Mucosa of descending colon (tissue), 3 donors: ENCODE results near the gene INPP5A. TPM values are rescaled to one million over a fixed set of nuclear protein-coding genes. Genes with fewer than 3 reads are reported as not detected.

Experiments used
- ATAC-seq: fragments of 200-7000 bp; cut with Tn5 transposase; one replicate; pipeline ENCODE4 v1.9.1; 2020; ENCODE audit warnings: mild to moderate bottlenecking, moderate library complexity
- DNase-seq, 3 donors: peaks; one replicate each; pipeline ENCODE4 v3.0.0-alpha.2; 2020
- H3K36me3 ChIP-seq: fragments of 200-600 bp; one replicate; pipeline ENCODE4 v1.8.0; 2021; ENCODE audit warnings: low read depth, mild to moderate bottlenecking
- H3K4me1 ChIP-seq: fragments of 200-600 bp; one replicate; pipeline ENCODE4 v1.8.0; 2021; ENCODE audit warnings: low read depth, mild to moderate bottlenecking
- H3K4me3 ChIP-seq: fragments of 200-600 bp; one replicate; pipeline ENCODE4 v1.8.0; 2021; ENCODE audit warnings: mild to moderate bottlenecking
- H3K9me3 ChIP-seq: fragments of 200-600 bp; one replicate; pipeline ENCODE4 v1.8.0; 2021; ENCODE audit warnings: mild to moderate bottlenecking
- intact Hi-C, 2 donors: fragments of 100-400 bp; cut with DNase I in 1 of 2; cut with micrococcal nuclease in 1 of 2; formaldehyde crosslinking; loops; one replicate each; pipeline versions ENCODE4 v1.11.0 to v1.11.1; 2022; cut with DNase I, micrococcal nuclease
- total RNA-seq, 3 donors: library from RNA; stranded (reverse); fragmentation: NEBNext Ultra II Directional in 2 of 3; extraction: Animal tissue kit (Norgen Biotek cat#: 25700) in 2 of 3; gene quantifications; one replicate each; pipeline versions ENCODE4 v1.2.1 to v1.2.4, GENCODE V29; 2021 to 2023
- TF ChIP-seq, protein P1 (sequence below): fragments of 200-600 bp; IDR thresholded peaks from one replicate; pipeline ENCODE4 v1.8.0; 2022; ENCODE audit warnings: antibody characterized with exemption, mild to moderate bottlenecking
- donor health status: DM: no; HTN: no; CAD: no; lungs with moderate emphysema.
- donor health status: DM: no; HTN: no; CAD: no.
- donor health status: DM: no; HTN: yes; CAD: no.

The INPP5A gene
- total RNA-seq, 3 donors from 2014 or later, result 31.7 to 92.8 (median 32.0) TPM

DNA sequence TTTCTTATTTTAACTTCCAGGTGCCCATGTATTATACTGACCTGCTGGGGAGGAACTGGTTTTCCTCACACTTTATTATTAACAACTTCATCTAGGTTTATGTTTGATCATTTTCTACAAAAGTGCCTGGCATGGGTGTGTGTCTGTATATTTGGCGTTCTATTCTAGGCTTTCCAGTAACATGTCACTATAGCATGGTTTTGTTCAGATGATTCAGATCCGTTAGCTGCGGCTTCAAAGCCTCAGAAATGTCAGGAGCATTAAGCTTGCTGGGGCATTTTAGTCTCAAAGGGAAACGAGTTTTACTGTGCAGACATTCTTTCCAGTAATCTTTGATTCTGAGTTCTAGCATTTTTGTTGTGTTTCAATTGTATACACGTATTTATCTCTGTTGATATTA, 2.3 kb downstream of the INPP5A start:
- Histone ChIP-seq H3K9me3 (no peaks in the 10 kb centered on the region), H3K4me1 (peaks cover 31% of the 10 kb centered on the region), H3K36me3 (no peaks in the 10 kb centered on the region), H3K4me3 (no peak overlapping the region)
- intact Hi-C loops, result loop anchor here in 1 of 2 donors (10.0 kb wide), 3 partner anchors 55 to 155 kb away; no protein-coding TSS in a partner anchor
- ATAC-seq, result no peak
- DNase-seq, result no peak
- TF ChIP-seq, protein P1, sequence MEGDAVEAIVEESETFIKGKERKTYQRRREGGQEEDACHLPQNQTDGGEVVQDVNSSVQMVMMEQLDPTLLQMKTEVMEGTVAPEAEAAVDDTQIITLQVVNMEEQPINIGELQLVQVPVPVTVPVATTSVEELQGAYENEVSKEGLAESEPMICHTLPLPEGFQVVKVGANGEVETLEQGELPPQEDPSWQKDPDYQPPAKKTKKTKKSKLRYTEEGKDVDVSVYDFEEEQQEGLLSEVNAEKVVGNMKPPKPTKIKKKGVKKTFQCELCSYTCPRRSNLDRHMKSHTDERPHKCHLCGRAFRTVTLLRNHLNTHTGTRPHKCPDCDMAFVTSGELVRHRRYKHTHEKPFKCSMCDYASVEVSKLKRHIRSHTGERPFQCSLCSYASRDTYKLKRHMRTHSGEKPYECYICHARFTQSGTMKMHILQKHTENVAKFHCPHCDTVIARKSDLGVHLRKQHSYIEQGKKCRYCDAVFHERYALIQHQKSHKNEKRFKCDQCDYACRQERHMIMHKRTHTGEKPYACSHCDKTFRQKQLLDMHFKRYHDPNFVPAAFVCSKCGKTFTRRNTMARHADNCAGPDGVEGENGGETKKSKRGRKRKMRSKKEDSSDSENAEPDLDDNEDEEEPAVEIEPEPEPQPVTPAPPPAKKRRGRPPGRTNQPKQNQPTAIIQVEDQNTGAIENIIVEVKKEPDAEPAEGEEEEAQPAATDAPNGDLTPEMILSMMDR, result no peak

DNA sequence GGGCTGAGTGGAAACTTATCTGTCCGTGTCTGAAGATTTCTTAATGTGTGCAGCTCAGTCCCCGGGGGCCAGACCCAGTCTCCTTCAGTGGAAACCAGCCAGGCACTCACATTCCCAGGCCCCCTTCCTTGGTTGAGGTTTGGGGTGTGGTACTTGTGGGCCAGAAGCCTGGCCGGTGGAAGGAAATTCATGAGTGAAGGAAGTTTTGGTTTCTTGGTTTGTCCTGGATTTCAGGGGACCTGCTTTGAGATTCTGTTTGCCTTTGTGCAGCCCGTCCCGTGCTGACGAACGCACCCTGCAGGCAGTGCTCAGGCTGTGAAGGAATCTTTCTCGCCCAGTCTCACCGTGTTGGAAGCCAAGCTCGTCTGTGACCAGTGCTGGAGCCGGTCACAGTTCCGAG, 2.9 kb downstream of the INPP5A start:
- H3K9me3 ChIP-seq, result no peaks in the 10 kb centered on the region
- TF ChIP-seq, protein P1, result no peak
- ATAC-seq (no peak), DNase-seq (peak in 2 of 3 donors; percentile 29 to 48)
- peaks cover 31% of the 10 kb centered on the region for H3K4me1 ChIP-seq
- H3K36me3 ChIP-seq, result no peaks in the 10 kb centered on the region
- H3K4me3 ChIP-seq, result no peak overlapping the region
- intact Hi-C loops, result no loop called here

DNA sequence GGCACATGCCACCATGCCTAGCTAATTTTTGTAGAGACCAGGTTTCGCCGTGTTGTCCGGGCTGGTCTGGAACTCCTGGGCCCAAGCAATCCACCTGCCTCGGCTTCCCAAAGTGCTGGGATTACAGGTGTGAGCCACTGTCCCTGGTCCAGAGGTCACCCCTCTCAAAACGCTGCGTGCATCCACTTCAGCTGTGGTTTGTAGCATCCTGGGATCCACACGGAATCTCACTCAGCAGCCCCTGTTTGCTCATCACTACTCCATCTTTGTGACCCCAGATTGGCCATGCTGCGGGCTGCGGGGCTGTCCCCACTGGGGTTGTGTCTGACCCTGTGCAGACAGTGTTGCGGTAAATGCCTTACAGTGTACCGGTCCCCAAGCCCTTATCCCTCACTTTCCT, 3.5 kb downstream of the INPP5A start:
- Histone ChIP-seq H3K4me1 (peaks cover 27% of the 10 kb centered on the region), H3K4me3 (no peak overlapping the region), H3K9me3 (no peaks in the 10 kb centered on the region), H3K36me3 (no peaks in the 10 kb centered on the region)
- DNase-seq (peak in 2 of 3 donors; percentile 17 to 27), ATAC-seq (no peak)
- intact Hi-C loops, result no loop called here
- TF ChIP-seq, protein P1, result no peak

DNA sequence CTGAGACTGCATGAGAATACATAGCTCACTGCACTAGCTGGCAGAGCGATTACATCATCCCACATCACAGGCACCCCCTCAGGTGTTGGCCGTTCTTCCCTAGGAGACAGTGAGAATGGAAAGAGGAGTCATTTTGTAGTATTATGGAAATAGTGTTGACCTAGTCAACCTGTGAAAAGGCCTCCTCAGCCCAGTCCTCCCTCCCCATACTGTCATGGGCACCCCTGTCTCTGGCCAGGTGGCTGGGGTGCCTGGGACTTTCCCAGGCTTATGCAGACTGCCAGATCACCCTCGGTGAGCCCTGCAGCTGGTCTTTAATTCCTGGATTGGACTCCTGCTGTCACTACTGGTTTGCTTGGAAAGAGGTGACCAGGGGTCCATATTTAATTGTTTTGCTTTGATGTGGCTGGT, 4.0 kb downstream of the INPP5A start:
- Histone ChIP-seq H3K4me3 (no peak overlapping the region), H3K36me3 (no peaks in the 10 kb centered on the region), H3K9me3 (no peaks in the 10 kb centered on the region), H3K4me1 (peaks cover 25% of the 10 kb centered on the region)
- DNase-seq (peak in 2 of 3 donors; percentile 22 to 38), ATAC-seq (no peak)
- TF ChIP-seq, protein P1, result no peak
- intact Hi-C loops, result no loop called here

DNA sequence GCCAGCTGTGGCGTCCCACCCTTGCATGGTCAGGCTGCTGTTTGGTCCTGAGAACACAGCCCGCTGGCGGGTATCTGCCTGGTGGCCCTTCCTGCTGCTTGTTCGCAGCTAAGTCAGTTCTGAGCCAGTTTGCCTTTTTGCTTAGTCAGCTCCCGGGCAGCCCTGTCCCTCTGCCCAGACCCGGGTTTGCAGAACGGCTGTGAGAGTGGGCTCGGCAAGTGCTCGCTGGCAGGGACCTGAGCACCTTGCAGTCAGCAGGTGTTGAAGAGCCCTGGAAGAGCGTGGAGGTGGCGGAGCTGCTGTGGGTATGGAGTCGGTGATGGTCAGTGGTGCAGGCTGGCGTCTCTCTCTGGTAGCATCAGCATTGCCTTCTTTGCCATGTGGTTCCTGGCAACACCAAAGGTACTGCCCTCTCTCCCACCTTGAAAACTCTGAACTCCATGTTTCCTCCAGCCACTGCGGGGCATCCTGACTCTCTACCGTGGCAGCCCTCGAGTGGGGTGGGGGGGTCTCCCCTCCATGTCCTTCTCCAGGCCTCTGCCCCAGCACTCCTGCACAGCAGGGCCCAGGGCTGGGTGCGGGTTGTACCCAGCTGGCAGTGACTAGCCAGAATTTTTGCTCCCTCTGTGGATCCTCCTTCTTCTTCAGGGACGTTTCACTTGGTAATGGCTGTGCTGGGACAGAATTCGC, 4.6 kb downstream of the INPP5A start:
- intact Hi-C loops, result no loop called here
- DNase-seq, result peak in 2 of 3 donors; percentile 22 to 49
- no peak for ATAC-seq
- H3K4me1 ChIP-seq, result peaks cover 26% of the 10 kb centered on the region
- no peaks in the 10 kb centered on the region for H3K9me3 ChIP-seq
- no peak overlapping the region for H3K4me3 ChIP-seq
- TF ChIP-seq, protein P1, result no peak
- no peaks in the 10 kb centered on the region for H3K36me3 ChIP-seq
